Tibial nerve (tissue), 3 donors: Measurements from ENCODE around the gene RNF4.

Experiments
- CTCF ChIP-seq, 5 experiments: fragments of 200-600 bp in 3 of 5; fragments of 450-650 bp in 2 of 5; sonication (generic) in 3 of 5; IDR thresholded peaks; one replicate each; pipeline ENCODE4 v1.5.1; 2016 to 2019; ENCODE audit warnings: antibody characterized with exemption in 5 of 5, mild to moderate bottlenecking in 3 of 5, moderate library complexity in 2 of 5
- POLR2A ChIP-seq, 2 donors: fragments of 450-650 bp; IDR thresholded peaks; one replicate each; pipeline ENCODE4 v1.6.1; 2017; ENCODE audit warnings: antibody characterized with exemption in 2 of 2, mild to moderate bottlenecking in 2 of 2, moderate library complexity in 2 of 2

GRCh38 chr4:2423066-2423465 lies 45.8 kb upstream of the RNF4 start:
- TF ChIP-seq CTCF (IDR thresholded peaks at IDR 0.05) (no peak), POLR2A (IDR thresholded peaks at IDR 0.05) (no peak)
